Measurements from ENCODE around the gene NRCAM. TPM values are rescaled to one million over a fixed set of nuclear protein-coding genes. Genes with fewer than 3 reads are reported as not detected.

NRCAM gene
- total RNA-seq, 2 experiments from 2014 or later: 3.4 to 7.0 TPM

DNA sequence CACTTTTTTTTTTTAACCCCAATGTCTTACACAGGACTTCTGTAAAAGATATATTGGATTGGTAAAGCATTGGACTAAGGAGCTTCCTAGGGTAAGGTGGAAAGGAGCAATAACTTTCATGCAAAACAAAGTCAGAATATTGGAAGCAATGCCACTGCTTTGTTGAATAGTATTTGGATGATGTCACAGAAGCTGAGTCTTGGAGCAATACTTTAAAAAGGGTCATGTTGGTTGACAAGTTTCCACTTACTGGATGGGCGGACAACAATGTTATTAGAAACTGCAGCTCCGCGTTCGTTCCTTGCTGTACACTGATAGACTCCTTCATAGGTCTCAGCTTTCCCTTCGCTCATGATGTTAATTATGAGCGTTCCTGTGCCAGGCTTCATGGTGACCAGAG is 224.2 kb downstream of the NRCAM start:
- H3K4me3 Mint-ChIP-seq: no peak overlapping the region
- no peaks in the 10 kb centered on the region for H3K9me3 Mint-ChIP-seq
- H3K27me3 ChIP-seq (ENCODE audit: control insufficient read depth in 1 of 2, insufficient read depth in 2 of 2, low read length in 2 of 2): no peaks in the 10 kb centered on the region
- H3K4me1 ChIP-seq (ENCODE audit: insufficient read depth, low read length): no peaks in the 10 kb centered on the region
- TF ChIP-seq, protein P1, sequence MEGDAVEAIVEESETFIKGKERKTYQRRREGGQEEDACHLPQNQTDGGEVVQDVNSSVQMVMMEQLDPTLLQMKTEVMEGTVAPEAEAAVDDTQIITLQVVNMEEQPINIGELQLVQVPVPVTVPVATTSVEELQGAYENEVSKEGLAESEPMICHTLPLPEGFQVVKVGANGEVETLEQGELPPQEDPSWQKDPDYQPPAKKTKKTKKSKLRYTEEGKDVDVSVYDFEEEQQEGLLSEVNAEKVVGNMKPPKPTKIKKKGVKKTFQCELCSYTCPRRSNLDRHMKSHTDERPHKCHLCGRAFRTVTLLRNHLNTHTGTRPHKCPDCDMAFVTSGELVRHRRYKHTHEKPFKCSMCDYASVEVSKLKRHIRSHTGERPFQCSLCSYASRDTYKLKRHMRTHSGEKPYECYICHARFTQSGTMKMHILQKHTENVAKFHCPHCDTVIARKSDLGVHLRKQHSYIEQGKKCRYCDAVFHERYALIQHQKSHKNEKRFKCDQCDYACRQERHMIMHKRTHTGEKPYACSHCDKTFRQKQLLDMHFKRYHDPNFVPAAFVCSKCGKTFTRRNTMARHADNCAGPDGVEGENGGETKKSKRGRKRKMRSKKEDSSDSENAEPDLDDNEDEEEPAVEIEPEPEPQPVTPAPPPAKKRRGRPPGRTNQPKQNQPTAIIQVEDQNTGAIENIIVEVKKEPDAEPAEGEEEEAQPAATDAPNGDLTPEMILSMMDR (IDR thresholded peaks at IDR 0.05): no peak
- no peak overlapping the region for H3K27ac Mint-ChIP-seq
- no peak overlapping the region for H3K4me3 ChIP-seq (ENCODE audit: low read length)
- no peaks in the 10 kb centered on the region for H3K27me3 Mint-ChIP-seq
- H3K9me3 ChIP-seq (ENCODE audit: control insufficient read depth in 1 of 2, insufficient read depth in 1 of 2, low read length in 2 of 2): no peaks in the 10 kb centered on the region
- POLR2A ChIA-PET: no interaction called here
- H3K27ac ChIP-seq (ENCODE audit: low read depth in 1 of 2, low read length in 2 of 2): no peak overlapping the region
- H3K36me3 ChIP-seq (ENCODE audit: insufficient read depth, low read length): no peaks in the 10 kb centered on the region
- CTCF ChIA-PET: no interaction called here
- intact Hi-C loops (cut with DNase I, micrococcal nuclease): no loop called here
- no peak for DNase-seq
- ATAC-seq (ENCODE audit: poor library complexity): no peak
- H3K36me3 Mint-ChIP-seq (ENCODE audit: low read depth): no peaks in the 10 kb centered on the region
- H3K4me1 Mint-ChIP-seq (ENCODE audit: low read depth): no peaks in the 10 kb centered on the region

DNA sequence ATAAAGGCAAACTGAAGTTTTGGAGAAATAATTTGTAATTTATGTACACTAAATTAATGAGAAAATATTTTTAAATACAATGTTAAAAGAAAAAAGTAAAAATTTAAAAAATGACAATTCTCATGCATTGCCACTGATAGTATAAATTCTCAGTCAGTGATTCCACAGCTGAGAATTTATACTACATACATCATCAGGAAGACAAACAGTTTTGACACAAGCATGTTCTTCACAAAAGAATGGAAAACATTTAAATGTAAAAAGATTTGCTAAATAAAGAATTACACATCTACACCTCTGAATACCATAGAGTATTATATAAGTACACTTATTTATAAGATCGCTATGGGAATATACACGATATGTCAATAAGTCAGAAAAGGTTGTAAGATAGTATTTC is 225.0 kb downstream of the NRCAM start:
- Histone ChIP-seq H3K9me3 (ENCODE audit: control insufficient read depth in 1 of 2, insufficient read depth in 1 of 2, low read length in 2 of 2) (no peaks in the 10 kb centered on the region), H3K27ac (ENCODE audit: low read depth in 1 of 2, low read length in 2 of 2) (no peak overlapping the region), H3K27me3 (ENCODE audit: control insufficient read depth in 1 of 2, insufficient read depth in 2 of 2, low read length in 2 of 2) (no peaks in the 10 kb centered on the region), H3K36me3 (ENCODE audit: insufficient read depth, low read length) (no peaks in the 10 kb centered on the region), H3K4me3 (ENCODE audit: low read length) (no peak overlapping the region), H3K4me1 (ENCODE audit: insufficient read depth, low read length) (no peaks in the 10 kb centered on the region)
- Mint-ChIP-seq H3K36me3 (ENCODE audit: low read depth) (no peaks in the 10 kb centered on the region), H3K9me3 (no peaks in the 10 kb centered on the region), H3K27ac (no peak overlapping the region), H3K4me1 (ENCODE audit: low read depth) (no peaks in the 10 kb centered on the region), H3K4me3 (no peak overlapping the region), H3K27me3 (no peaks in the 10 kb centered on the region)
- TF ChIP-seq, protein P1 (IDR thresholded peaks at IDR 0.05): no peak
- DNase-seq (no peak), ATAC-seq (ENCODE audit: poor library complexity) (no peak)
- intact Hi-C loops (cut with DNase I, micrococcal nuclease): no loop called here
- CTCF ChIA-PET: no interaction called here
- POLR2A ChIA-PET: no interaction called here

DNA sequence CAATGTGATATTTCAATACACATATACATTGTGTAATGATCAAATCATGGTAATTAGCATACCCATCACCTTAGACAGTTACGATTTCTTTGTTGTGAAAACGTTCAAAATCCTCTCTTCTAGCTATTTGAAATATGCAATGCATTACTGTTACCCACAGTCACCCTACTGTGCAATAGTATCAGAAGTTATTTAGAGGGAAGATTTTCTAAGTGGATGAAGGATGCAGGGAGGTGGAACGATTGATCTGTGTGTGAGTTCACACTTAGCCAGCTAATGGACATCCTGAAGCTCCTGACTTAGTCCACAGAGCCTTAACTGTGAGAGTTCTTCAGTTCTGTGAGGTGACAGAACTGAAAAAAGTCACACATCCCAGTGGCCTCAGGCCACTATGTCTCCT is 228.9 kb downstream of the NRCAM start:
- ChIA-PET POLR2A (no interaction called here), CTCF (interaction anchor here (1.4 kb wide), 1 partner anchor 17 kb away, joined by 3 read pairs; no protein-coding TSS in a partner anchor)
- TF ChIP-seq, protein P1 (IDR thresholded peaks at IDR 0.05): no peak
- Histone ChIP-seq H3K27me3 (ENCODE audit: control insufficient read depth in 1 of 2, insufficient read depth in 2 of 2, low read length in 2 of 2) (no peaks in the 10 kb centered on the region), H3K9me3 (ENCODE audit: control insufficient read depth in 1 of 2, insufficient read depth in 1 of 2, low read length in 2 of 2) (no peaks in the 10 kb centered on the region), H3K36me3 (ENCODE audit: insufficient read depth, low read length) (no peaks in the 10 kb centered on the region), H3K4me1 (ENCODE audit: insufficient read depth, low read length) (no peaks in the 10 kb centered on the region), H3K4me3 (ENCODE audit: low read length) (no peak overlapping the region), H3K27ac (ENCODE audit: low read depth in 1 of 2, low read length in 2 of 2) (no peak overlapping the region)
- Mint-ChIP-seq H3K36me3 (ENCODE audit: low read depth) (peaks cover 6% of the 10 kb centered on the region), H3K27ac (no peak overlapping the region), H3K4me1 (ENCODE audit: low read depth) (no peaks in the 10 kb centered on the region), H3K9me3 (no peaks in the 10 kb centered on the region), H3K27me3 (no peaks in the 10 kb centered on the region), H3K4me3 (no peak overlapping the region)
- DNase-seq (no peak), ATAC-seq (ENCODE audit: poor library complexity) (no peak)
- intact Hi-C loops (cut with DNase I, micrococcal nuclease): no loop called here
